NT2/D1 (cell line): ENCODE results near the gene NRIP1.

Source experiments
- DNase-seq: peaks from one replicate; pipeline ENCODE4 v3.0.0-alpha.2; 2011; ENCODE audit warnings: low read depth, low spot score
- H3K27me3 ChIP-seq: 2 replicates; pipeline ENCODE4 v1.6.0; 2011; ENCODE audit warnings: mild to moderate bottlenecking; ENCODE audit not compliant: insufficient read length, insufficient read depth
- H3K36me3 ChIP-seq: 2 replicates; pipeline ENCODE4 v1.6.1; 2011; ENCODE audit warnings: mild to moderate bottlenecking, low read length, mixed read lengths; ENCODE audit not compliant: insufficient read depth, insufficient read length
- H3K4me1 ChIP-seq: 2 replicates; pipeline ENCODE4 v1.5.1; 2011; ENCODE audit not compliant: insufficient read depth, insufficient read length
- H3K4me3 ChIP-seq: 2 replicates; pipeline ENCODE4 v1.5.1; 2011; ENCODE audit warnings: low read depth; ENCODE audit not compliant: insufficient read length
- H3K9ac ChIP-seq: 2 replicates; pipeline ENCODE4 v1.6.0; 2011; ENCODE audit warnings: low read depth; ENCODE audit not compliant: insufficient read length
- H3K9me3 ChIP-seq: 2 replicates; pipeline ENCODE4 v1.5.1; 2011; ENCODE audit warnings: mild to moderate bottlenecking, low read length; ENCODE audit not compliant: insufficient read depth
- SUZ12 ChIP-seq: IDR thresholded peaks from 2 replicates; pipeline ENCODE4 v1.6.1; 2011; ENCODE audit not compliant: insufficient read length, insufficient read depth; ENCODE audit errors: extremely low read depth
- YY1 ChIP-seq: IDR thresholded peaks from 2 replicates; pipeline ENCODE4 v1.6.1; 2011; ENCODE audit not compliant: insufficient read length, insufficient read depth
- ZNF274 ChIP-seq: IDR thresholded peaks from 2 replicates; pipeline ENCODE4 v1.6.1; 2011; ENCODE audit warnings: mild to moderate bottlenecking, low read depth, low read length

The NRIP1 gene

DNA sequence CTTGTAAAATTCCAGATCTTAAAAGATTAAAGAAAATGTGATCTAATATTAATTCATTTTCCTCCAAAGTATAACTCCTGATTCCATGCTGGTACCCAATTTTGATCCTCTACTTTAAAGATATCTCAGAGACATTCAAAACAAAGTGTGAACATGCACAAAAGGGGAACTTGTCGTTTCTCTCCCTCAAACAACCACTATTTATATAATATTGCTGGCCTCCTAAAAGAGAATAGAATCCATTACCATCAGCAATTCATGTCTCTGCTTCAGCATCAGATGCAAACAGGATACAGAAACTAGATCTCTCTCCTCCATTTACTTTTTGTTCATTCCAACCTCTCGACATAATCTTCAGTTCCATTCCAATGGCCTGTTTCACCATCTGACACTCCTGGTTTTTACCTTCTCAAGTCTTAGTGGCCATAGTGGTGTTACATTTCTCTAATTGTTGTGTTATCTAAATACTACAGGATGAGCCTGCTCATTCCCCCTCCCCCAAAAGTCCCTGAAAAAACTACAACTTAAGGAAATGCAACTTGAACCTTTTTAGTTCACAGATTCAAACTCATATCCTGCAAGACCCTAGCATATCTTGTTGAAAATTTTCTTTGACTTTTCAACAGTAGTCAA, 4.1 kb downstream of the NRIP1 start:
- H3K9me3 ChIP-seq = no peaks in the 10 kb centered on the region
- no peaks in the 10 kb centered on the region for H3K4me1 ChIP-seq
- H3K27me3 ChIP-seq = no peaks in the 10 kb centered on the region
- no peak overlapping the region for H3K4me3 ChIP-seq
- no peak for DNase-seq
- TF ChIP-seq ZNF274 (no peak), SUZ12 (no peak), YY1 (no peak)
- no peak overlapping the region for H3K9ac ChIP-seq
- H3K36me3 ChIP-seq = no peaks in the 10 kb centered on the region

- Histone ChIP-seq H3K9me3 (no peaks in the 10 kb centered on the region), H3K4me1 (no peaks in the 10 kb centered on the region), H3K9ac (no peak overlapping the region), H3K27me3 (no peaks in the 10 kb centered on the region), H3K4me3 (no peak overlapping the region), H3K36me3 (no peaks in the 10 kb centered on the region)
- no peak for DNase-seq
- TF ChIP-seq SUZ12 = no peak
- no peak for TF ChIP-seq YY1
- no peak for TF ChIP-seq ZNF274
Observed at GRCh38 chr21:15059397-15059796, 5.4 kb downstream of the NRIP1 start.

DNA sequence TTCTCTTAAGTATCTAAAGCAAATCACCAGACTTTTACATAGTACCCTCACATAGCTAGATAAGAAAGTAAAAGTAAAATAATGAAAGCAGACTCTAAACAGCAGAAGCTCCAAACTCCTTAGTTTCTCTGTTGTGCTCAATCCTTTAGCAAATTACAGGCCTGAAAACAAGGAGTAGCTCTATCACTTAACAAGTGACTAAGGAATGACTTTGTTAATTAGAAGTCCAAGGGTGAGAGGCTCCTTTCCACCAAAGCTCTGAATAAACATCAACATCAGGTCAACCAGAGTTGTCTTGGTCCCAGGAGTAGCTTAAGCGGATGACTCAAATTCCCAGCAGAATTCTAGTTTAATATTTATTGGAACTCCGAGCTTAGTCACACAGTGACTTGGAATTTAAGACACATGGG, 5.9 kb downstream of the NRIP1 start:
- no peak overlapping the region for H3K4me3 ChIP-seq
- TF ChIP-seq ZNF274 (no peak), SUZ12 (no peak), YY1 (no peak)
- no peaks in the 10 kb centered on the region for H3K9me3 ChIP-seq
- H3K4me1 ChIP-seq = no peaks in the 10 kb centered on the region
- no peak overlapping the region for H3K9ac ChIP-seq
- no peaks in the 10 kb centered on the region for H3K36me3 ChIP-seq
- H3K27me3 ChIP-seq = no peaks in the 10 kb centered on the region
- DNase-seq = no peak

GRCh38 chr21:15057285-15057684, 7.5 kb downstream of the NRIP1 start:
- no peaks in the 10 kb centered on the region for H3K27me3 ChIP-seq
- DNase-seq = no peak
- no peaks in the 10 kb centered on the region for H3K36me3 ChIP-seq
- no peaks in the 10 kb centered on the region for H3K9me3 ChIP-seq
- H3K4me3 ChIP-seq = no peak overlapping the region
- H3K9ac ChIP-seq = no peak overlapping the region
- no peak for TF ChIP-seq SUZ12
- TF ChIP-seq ZNF274 = no peak
- no peak for TF ChIP-seq YY1
- no peaks in the 10 kb centered on the region for H3K4me1 ChIP-seq

DNA sequence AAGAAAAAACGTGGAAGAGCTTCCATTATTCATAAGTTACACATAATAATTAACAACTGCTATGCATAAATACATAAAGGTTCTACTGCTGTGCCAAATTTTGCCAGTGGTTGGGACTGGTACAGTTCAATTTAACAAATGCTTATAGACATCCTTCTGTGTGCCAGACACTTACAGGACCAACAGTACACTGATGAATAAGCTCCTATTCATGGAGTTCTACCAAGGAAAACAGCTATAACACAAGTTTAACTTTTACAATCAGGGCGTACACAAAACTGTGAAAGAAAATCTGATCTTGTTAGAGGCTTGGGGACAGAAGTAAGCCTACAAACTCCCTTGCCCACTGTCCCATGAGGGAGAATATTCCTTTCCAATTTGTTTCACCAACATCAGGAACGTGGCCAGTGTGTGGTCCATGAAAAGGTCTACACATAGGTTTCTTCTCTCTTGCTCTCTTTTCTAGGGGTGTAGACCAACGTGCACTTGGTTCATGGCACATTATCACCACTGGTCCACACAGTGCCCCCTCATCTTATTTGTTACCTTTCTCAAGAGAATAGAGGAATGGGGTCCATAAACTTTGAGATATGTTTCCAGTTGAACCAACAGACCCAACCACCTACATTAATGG, 10.1 kb downstream of the NRIP1 start:
- no peak overlapping the region for H3K9ac ChIP-seq
- peaks cover 4% of the 10 kb centered on the region for H3K4me1 ChIP-seq

GRCh38 chr21:15054089-15054488, 10.7 kb downstream of the NRIP1 start:
- Histone ChIP-seq H3K9ac (no peak overlapping the region), H3K4me1 (peaks cover 4% of the 10 kb centered on the region)

More for the DNA sequence above, 10.1 kb downstream of the NRIP1 start:
- TF ChIP-seq ZNF274 (no peak), YY1 (no peak), SUZ12 (no peak)
- Histone ChIP-seq H3K27me3 (no peaks in the 10 kb centered on the region), H3K4me3 (no peak overlapping the region), H3K36me3 (no peaks in the 10 kb centered on the region), H3K9me3 (no peaks in the 10 kb centered on the region)
- no peak for DNase-seq

GRCh38 chr21:15053500-15053899, 11.3 kb downstream of the NRIP1 start:
- TF ChIP-seq ZNF274 (no peak), YY1 (no peak), SUZ12 (no peak)
- no peaks in the 10 kb centered on the region for H3K27me3 ChIP-seq
- DNase-seq = no peak
- no peak overlapping the region for H3K9ac ChIP-seq
- H3K36me3 ChIP-seq = no peaks in the 10 kb centered on the region
- H3K9me3 ChIP-seq = no peaks in the 10 kb centered on the region
- H3K4me3 ChIP-seq = no peak overlapping the region
- peaks cover 4% of the 10 kb centered on the region for H3K4me1 ChIP-seq

More at GRCh38 chr21:15054089-15054488, 10.7 kb downstream of the NRIP1 start:
- H3K36me3 ChIP-seq = no peaks in the 10 kb centered on the region
- H3K4me3 ChIP-seq = no peak overlapping the region
- no peaks in the 10 kb centered on the region for H3K9me3 ChIP-seq
- no peaks in the 10 kb centered on the region for H3K27me3 ChIP-seq
- DNase-seq = no peak
- TF ChIP-seq SUZ12 (no peak), YY1 (no peak), ZNF274 (no peak)

GRCh38 chr21:15052459-15052763, 12.4 kb downstream of the NRIP1 start:
- no peak for DNase-seq
- H3K9ac ChIP-seq = no peak overlapping the region

More at GRCh38 chr21:15052459-15052763, 12.4 kb downstream of the NRIP1 start:
- Histone ChIP-seq H3K27me3 (no peaks in the 10 kb centered on the region), H3K4me1 (peaks cover 4% of the 10 kb centered on the region), H3K4me3 (no peak overlapping the region), H3K9me3 (peaks cover 9% of the 10 kb centered on the region; the same call in 1 of the 2 replicates), H3K36me3 (no peaks in the 10 kb centered on the region)
- TF ChIP-seq YY1 (no peak), ZNF274 (no peak), SUZ12 (no peak)
